C4-2B (cell line): ENCODE data around the gene ITGB5.
"Not testable (repeated sequence)": the region's sequence is repeated elsewhere in the genome, so short reads cannot be mapped to it uniquely, and the experiment has no call there.

Source experiments
- CTCF ChIP-seq: fragments of 450-650 bp; conservative IDR thresholded peaks from 2 replicates; pipeline ENCODE4 v1.5.1; 2017; ENCODE audit warnings: mild to moderate bottlenecking
- ZFX ChIP-seq: fragments of 450-650 bp; IDR thresholded peaks from 2 replicates; pipeline ENCODE4 v1.6.1; 2017

- TF ChIP-seq CTCF, ZFX: not testable (repeated sequence)
Measured at GRCh38 chr3:124827476-124828206, 59.5 kb downstream of the ITGB5 start.
